HEK293T (cell line): ENCODE results near the gene UBE3D.

Experiments used
- BHLHE40 ChIP-seq: fragments of 450-650 bp; IDR thresholded peaks from 2 replicates; pipeline ENCODE4 v1.6.1; 2016; ENCODE audit warnings: mild to moderate bottlenecking, moderate library complexity, borderline replicate concordance
- CTBP1 ChIP-seq: fragments of 450-650 bp; IDR thresholded peaks from 2 replicates; pipeline ENCODE4 v1.6.1; 2016; ENCODE audit warnings: borderline replicate concordance
- ELF4 ChIP-seq: fragments of 450-650 bp; IDR thresholded peaks from 2 replicates; pipeline ENCODE4 v1.6.1; 2017; ENCODE audit warnings: antibody characterized with exemption
- FOXA1 ChIP-seq: fragments of 450-650 bp; IDR thresholded peaks from 2 replicates; pipeline ENCODE4 v1.6.1; 2016; ENCODE audit warnings: mild to moderate bottlenecking
- FOXM1 ChIP-seq: fragments of 450-650 bp; IDR thresholded peaks from 2 replicates; pipeline ENCODE4 v1.6.1; 2017; ENCODE audit warnings: mild to moderate bottlenecking, borderline replicate concordance
- NFRKB ChIP-seq: fragments of 450-650 bp; IDR thresholded peaks from 2 replicates; pipeline ENCODE4 v1.6.1; 2016; ENCODE audit warnings: mild to moderate bottlenecking, moderate library complexity
- SP1 ChIP-seq: fragments of 450-650 bp; IDR thresholded peaks from 2 replicates; pipeline ENCODE4 v1.6.1; 2017
- TARDBP ChIP-seq: fragments of 450-650 bp; IDR thresholded peaks from 2 replicates; pipeline ENCODE4 v1.6.1; 2016
- ZNF384 ChIP-seq: fragments of 450-650 bp; IDR thresholded peaks from 2 replicates; pipeline ENCODE4 v1.6.1; 2016

DNA sequence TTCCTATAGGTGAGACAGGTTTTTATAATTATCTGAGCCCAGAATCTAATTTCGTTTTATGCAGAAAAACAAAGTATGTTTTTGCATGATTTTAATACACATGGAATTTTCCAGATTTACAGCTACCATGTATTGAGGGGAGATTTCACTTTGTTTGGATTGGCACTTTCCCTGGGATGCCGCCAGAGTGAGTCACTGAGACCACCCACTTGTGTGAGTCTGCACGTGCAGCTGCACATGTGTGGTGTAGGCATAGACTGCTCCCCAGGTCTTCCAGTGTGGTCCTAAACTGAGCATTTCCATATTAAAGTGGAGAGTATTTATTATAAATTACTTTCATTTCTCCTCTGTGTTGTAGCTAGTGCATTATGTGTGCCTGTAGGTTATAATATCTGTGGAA, 186.8 kb downstream of the UBE3D start:
- TF ChIP-seq SP1 (no peak), BHLHE40 (no peak), ZNF384 (no peak), CTBP1 (no peak), FOXA1 (no peak), ELF4 (no peak), FOXM1 (no peak), TARDBP (no peak), NFRKB (no peak)
